ENCODE data around the gene LRRK1. TPM values are rescaled to one million over a fixed set of nuclear protein-coding genes. Genes with fewer than 3 reads are reported as not detected.

LRRK1 gene
- polyA plus RNA-seq, 12 donors = 3.9 to 12.8 (median 5.7) TPM; not detected in 1

DNA sequence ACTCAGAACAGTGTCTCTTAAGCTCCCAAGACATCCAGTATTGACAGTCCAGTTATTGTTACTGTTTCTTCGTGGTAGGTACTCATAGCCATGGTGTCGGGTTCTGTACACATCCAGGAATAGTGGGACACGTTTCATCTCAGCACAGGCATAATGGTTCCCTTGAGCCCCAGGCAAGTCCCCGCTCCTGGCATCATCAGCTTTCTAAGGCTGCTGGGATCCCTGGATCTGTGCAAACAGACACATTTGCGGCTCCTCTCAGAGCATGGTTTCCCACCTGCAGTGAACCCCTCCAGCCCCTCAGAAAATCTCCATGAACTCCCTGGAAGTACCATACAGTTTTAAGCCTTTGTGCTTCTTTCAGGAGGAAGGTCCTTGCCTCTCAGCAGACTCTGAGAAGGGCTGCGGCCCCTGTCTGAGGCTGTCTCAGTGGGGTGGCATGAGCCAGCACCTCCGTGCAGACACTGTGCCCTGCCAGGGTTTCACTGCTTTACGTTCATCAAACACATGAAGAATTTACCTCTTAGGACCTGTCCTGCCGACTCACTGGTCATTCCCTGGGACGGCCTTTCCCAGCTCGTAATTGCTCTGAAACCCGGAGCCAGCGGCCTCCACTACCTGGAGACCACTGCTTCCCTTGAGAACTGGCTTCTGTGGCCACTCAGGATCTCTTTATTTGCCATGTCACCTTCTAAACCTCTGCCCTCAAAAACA lies 124.9 kb downstream of the LRRK1 start:
- no peak for DNase-seq

GRCh38 chr15:101044625-101045235 lies 125.6 kb downstream of the LRRK1 start:
- no peak for DNase-seq

- no peak for DNase-seq
Measured at GRCh38 chr15:101045236-101045646, 126.1 kb downstream of the LRRK1 start.

DNA sequence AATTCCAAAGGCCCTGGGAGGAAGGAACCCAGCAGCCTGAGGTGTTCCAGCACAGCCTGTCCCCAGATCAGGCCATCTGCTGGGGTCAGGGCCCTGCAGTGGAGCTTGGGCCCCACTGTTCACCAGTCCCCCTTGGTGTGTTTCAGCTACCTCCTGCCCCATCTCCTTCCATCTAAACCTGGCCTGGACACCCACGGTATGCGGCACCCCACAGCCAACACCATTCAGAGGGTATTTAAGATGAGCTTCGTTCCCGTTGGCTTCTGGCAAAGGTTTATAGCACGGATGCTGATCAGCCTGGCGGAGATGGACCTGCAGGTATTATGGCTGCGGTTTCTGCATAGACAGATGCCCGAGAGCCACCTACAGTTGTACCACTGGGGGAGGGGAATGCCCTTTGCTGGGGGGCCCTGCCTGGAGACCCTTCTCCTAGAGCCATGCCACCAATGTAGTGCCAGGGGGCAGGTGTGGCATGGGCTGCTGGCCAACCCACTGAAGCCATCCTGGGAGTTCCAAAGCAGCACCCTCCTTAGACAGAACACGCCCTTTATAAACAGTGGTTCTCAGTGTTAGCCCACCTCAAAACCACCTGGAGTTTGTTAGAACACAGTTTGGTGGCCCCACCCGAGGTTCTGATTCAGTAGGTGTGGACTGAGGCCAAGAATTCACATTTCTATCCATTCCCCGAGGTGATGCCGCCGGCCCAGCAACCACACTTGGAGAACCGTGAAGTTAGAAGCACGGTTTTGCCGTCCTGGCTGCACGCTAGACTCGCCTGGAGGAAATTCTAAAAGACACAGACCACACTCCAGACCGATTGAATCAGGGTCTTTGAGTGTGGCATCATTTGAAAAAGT lies 126.9 kb downstream of the LRRK1 start:
- no peak for DNase-seq

DNA sequence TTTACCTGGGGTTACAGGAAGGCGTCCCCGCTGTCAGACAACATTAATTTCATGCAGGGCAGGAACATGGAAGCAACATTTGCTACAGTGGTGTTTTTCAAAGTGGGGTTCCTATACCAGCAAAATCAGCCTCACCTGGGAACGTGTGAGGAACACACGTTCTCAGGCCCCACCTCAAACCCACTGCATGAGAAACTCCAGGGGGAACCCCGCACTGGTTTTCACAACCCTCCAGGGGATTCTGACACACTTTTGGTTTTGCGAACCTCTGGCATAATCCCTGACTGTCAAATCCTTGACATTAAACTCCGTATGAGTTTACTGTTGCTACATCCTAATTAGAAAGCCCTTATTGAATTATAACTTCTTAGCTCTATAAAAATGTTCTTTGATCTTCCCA lies 127.7 kb downstream of the LRRK1 start:
- DNase-seq = no peak

GRCh38 chr15:101047301-101047781 lies 128.2 kb downstream of the LRRK1 start:
- no peak for DNase-seq

DNA sequence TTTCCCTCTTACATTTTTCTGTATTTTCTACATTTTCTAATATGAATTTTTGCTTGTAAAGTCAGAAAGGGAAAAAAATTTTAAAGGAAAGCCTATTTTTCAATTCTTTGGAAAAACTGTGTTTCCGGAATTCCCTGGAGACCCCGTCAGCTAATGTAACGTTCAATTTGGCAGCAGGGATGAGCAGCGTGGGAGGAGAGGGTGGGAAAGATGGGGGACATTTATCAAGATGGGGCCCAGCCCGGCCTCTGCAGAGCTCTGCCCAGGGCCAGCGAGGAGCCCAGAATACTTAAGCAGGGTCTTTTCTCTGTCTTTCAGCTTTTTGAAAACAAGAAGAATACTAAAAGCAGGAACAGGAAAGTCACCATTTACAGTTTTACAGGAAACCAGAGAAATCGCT lies 129.0 kb downstream of the LRRK1 start:
- DNase-seq = peak; percentile 61

- DNase-seq = no peak
Measured at GRCh38 chr15:101048581-101049030, 129.4 kb downstream of the LRRK1 start.

- no peak for DNase-seq
Measured at GRCh38 chr15:101049282-101049681, 130.1 kb downstream of the LRRK1 start.

- DNase-seq = no peak
Measured at GRCh38 chr15:101049856-101050622, 130.9 kb downstream of the LRRK1 start.

- no peak for DNase-seq
Measured at GRCh38 chr15:101050623-101051290, 131.6 kb downstream of the LRRK1 start.

DNA sequence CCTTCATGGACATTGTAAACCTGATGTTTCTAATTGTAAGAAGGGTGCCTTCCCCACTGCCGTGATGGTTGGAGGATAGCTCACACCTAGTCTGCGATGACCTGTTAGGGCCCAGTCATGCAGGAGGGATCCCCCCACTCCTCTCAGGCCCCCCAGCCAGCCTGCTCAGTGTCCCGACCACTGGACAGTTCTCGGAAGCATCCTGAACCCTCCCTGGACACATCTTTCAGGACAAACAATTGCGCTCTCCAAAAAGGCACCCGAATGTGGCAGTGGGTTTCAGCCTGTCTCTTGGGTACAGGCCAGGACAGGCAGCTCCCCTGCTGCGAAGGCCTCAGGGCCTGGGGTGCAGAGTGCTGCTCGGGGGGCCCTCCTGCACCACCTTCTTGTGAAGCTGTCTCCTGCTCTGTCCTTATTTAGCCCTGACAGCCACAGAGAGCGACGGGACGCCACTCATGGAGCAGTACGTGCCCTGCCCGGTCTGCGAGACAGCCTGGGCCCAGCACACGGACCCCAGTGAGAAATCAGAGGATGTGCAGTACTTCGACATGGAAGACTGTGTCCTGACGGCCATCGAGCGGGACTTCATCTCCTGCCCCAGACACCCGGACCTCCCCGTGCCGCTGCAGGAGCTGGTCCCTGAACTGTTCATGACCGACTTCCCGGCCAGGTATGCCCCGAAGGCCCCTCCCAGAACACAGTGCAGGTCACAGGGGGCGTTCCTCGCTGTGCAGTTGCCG lies 132.3 kb downstream of the LRRK1 start:
- no peak for DNase-seq

DNA sequence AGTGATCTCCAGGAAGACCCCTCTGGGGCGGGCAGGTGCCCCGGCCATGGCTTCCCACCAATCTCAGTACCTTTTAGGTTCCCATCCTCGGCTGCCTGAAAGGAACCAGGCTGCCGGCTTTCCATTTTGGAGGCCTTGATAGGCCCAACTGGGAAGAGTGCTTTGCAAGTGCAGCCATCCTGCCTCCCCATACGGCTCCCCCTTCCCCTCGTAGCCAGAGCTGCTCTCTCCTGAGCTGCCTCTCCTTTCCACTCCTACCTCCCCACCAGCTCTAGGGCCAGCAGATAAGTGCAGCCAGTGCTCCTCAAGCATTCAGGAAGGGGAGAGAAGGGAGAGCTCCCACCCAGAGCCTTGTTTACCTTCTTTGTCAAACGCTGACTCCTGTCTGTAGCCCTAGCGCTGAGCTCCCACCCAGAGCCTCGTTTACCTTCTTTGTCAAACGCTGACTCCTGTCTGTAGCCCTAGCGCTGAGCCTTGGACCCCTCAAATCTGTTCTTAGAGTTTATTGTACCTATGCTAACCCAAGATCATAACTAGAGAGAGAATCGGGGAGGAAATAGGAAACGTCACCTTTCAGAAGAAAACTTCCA lies 133.0 kb downstream of the LRRK1 start:
- DNase-seq = no peak

GRCh38 chr15:101052681-101053121 lies 133.5 kb downstream of the LRRK1 start:
- DNase-seq = no peak

GRCh38 chr15:101053261-101053660 lies 134.1 kb downstream of the LRRK1 start:
- no peak for DNase-seq

DNA sequence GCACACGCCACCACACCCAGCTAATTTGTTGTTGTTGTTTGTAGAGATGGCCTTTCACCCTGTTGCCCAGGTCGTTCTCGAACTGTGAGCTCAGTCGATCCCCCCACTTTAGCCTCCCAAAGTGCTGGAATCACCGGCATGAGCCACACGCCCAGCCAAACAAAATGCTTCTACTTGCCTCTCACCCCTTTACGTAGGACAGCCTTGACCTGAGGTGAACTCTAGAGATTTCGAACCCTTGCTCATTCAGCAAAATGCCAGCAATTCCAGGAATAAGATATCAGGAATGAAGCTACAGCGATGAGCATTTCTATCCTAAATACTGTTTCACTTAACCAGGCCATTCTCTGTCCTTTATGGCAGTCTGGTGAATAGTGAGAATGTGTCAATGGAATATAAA lies 135.0 kb downstream of the LRRK1 start:
- DNase-seq = no peak

DNA sequence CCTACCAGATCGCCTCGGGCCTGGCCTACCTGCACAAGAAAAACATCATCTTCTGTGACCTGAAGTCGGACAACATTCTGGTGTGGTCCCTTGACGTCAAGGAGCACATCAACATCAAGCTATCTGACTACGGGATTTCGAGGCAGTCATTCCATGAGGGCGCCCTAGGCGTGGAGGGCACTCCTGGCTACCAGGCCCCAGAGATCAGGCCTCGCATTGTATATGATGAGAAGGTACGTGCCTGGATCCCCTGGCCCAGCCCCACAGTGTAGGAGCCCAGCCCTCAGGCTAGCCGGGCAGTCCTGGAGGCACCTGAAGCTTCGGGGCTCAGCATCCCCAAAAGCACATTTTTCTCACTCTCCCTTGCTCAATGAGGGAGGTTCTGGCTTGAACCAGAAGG lies 135.8 kb downstream of the LRRK1 start:
- no peak for DNase-seq

DNA sequence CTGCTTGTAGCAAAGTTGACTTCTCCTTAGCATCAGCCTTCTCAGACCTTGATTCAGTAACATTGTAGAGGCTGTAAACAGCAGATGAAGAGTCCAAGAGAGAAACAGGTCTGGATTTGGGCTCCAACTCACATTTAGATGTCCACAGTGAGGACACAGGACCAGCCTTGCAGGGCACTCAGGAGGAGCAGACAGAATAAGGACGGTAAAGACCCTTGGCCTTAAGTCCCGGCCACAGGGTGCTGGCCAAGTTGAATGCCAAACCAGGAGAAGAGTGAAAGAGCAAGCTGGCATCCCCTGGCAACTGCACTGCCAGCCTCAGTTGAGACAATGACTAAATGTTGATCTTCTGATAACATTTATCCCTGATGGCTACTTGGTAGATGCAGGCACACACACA lies 136.3 kb downstream of the LRRK1 start:
- no peak for DNase-seq

GRCh38 chr15:101056366-101057334 lies 137.5 kb downstream of the LRRK1 start:
- no peak for DNase-seq
